Endodermal cell (in vitro differentiated cells): Measurements from ENCODE around the gene DEGS1. TPM values are rescaled to one million over a fixed set of nuclear protein-coding genes. Genes with fewer than 3 reads are reported as not detected.
A peak's percentile ranks its signal among the peaks of the same experiment; 100 is the strongest.

Experiments used
- DNase-seq: peaks from one replicate; pipeline ENCODE4 v3.0.0-alpha.2; 2017
- H3K27ac ChIP-seq: 2 replicates; pipeline ENCODE4 v1.5.1; 2013; ENCODE audit warnings: mild to moderate bottlenecking, low read depth, low read length, moderate library complexity
- H3K27me3 ChIP-seq: 2 replicates; pipeline ENCODE4 v1.6.1; 2013; ENCODE audit warnings: mild to moderate bottlenecking, low read length, moderate library complexity; ENCODE audit not compliant: insufficient read depth, control insufficient read depth, poor library complexity, severe bottlenecking
- H3K36me3 ChIP-seq: 2 replicates; pipeline ENCODE4 v1.7.0; 2013; ENCODE audit warnings: mild to moderate bottlenecking, low read length, moderate library complexity; ENCODE audit not compliant: control insufficient read depth, insufficient read depth
- H3K4me1 ChIP-seq: one replicate; pipeline ENCODE4 v1.7.0; 2013; ENCODE audit warnings: low read length; ENCODE audit not compliant: control insufficient read depth, insufficient read depth
- H3K4me3 ChIP-seq: 2 replicates; pipeline ENCODE4 v1.5.1; 2013; ENCODE audit warnings: mild to moderate bottlenecking, low read length, moderate library complexity
- H3K9ac ChIP-seq: 2 replicates; pipeline ENCODE4 v1.6.1; 2013; ENCODE audit warnings: mild to moderate bottlenecking, low read length, moderate library complexity; ENCODE audit not compliant: poor library complexity, severe bottlenecking; ENCODE audit errors: extremely low read depth
- H3K9me3 ChIP-seq: 2 replicates; pipeline ENCODE4 v1.6.1; 2013; ENCODE audit warnings: mild to moderate bottlenecking, low read length, moderate library complexity; ENCODE audit not compliant: control insufficient read depth
- H3K27ac Mint-ChIP-seq: 2 replicates; pipeline ENCODE4 v1.8.0; 2020; ENCODE audit warnings: mixed read lengths
- H3K27me3 Mint-ChIP-seq: 2 replicates; pipeline ENCODE4 v1.8.0; 2021; ENCODE audit warnings: mild to moderate bottlenecking, mixed read lengths; ENCODE audit not compliant: insufficient read depth
- H3K36me3 Mint-ChIP-seq: 2 replicates; pipeline ENCODE4 v1.8.0; 2020; ENCODE audit warnings: low read depth, mixed read lengths
- H3K4me1 Mint-ChIP-seq: 2 replicates; pipeline ENCODE4 v1.8.0; 2020; ENCODE audit warnings: mixed read lengths
- H3K4me3 Mint-ChIP-seq: 2 replicates; pipeline ENCODE4 v1.8.0; 2020; ENCODE audit warnings: mild to moderate bottlenecking, moderate library complexity, mixed read lengths
- H3K9me3 Mint-ChIP-seq: 2 replicates; pipeline ENCODE4 v1.8.0; 2020; ENCODE audit warnings: mild to moderate bottlenecking, mixed read lengths
- CTCF ChIP-seq: fragments of 200-600 bp; sonication (generic); conservative IDR thresholded peaks from 2 replicates; pipeline ENCODE4 v1.5.0; 2021; ENCODE audit warnings: antibody characterized with exemption, mild to moderate bottlenecking
- WGBS, 2 experiments: methylation state at CpG; one replicate each; pipeline versions ENCODE4 v1.1.5 to v1.1.7; 2013; ENCODE audit warnings: missing lambda C conversion rate in 2 of 2, mixed read lengths in 1 of 2; ENCODE audit not compliant: insufficient coverage in 1 of 2, insufficient read length in 1 of 2; 5-methylcytosine and 5-hydroxymethylcytosine counted together
- total RNA-seq, 2 donors: library from RNA; stranded (reverse); fragmentation: NEBNext Ultra II Directional in 1 of 2; extraction: Animal tissue kit (Norgen Biotek cat#: 25700) in 1 of 2; gene quantifications; 2 replicates in 1 of 2; 3 replicates in 1 of 2; pipeline ENCODE4 v1.2.1, GENCODE V29; 2021

Gene DEGS1
- total RNA-seq, 2 donors from 2014 or later: 25.0 to 28.9 TPM

DNA sequence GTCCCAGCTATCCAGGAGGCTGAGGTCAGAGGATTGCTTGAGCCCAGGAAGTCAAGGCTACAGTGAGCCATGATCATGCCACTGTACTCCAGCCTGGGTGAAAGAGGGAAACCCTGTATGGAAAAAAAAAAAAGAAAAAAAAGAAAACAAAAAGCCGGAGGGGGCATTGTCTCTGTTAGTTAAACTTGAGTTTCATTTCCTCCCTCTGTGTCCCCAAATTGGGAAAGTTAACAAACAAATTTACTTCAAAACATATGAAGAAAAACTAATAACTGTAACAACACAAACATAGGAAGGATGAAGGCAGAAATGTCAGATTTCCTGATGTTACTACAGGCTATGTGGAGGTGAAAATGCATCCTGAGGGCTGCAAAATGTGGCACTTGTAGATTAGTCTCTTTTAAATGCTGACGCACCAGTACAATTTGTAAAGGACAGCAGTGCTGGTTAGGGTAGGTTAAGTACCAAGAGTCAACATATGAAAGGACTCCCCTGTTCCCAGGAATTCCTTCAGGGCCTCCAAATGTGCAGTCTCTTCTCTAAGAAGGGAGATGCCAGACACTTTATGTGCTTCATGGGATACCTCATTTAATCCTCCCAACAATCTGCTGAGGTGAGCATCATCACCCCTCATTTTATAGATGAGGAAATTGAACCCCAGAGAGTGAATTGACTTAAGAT is 52.9 kb downstream of the DEGS1 start:
- H3K36me3 ChIP-seq: peaks cover 60% of the 10 kb centered on the region
- peak; percentile 74 for DNase-seq
- Mint-ChIP-seq H3K4me1 (peaks cover 5% of the 10 kb centered on the region), H3K27ac (peak overlapping the region; percentile 53), H3K9me3 (no peaks in the 10 kb centered on the region), H3K27me3 (no peaks in the 10 kb centered on the region), H3K36me3 (peaks cover 54% of the 10 kb centered on the region), H3K4me3 (no peak overlapping the region)
- no peaks in the 10 kb centered on the region for H3K4me1 ChIP-seq
- no peak for TF ChIP-seq CTCF
- no peaks in the 10 kb centered on the region for H3K9me3 ChIP-seq
- WGBS, 2 experiments: 83 to 90% methylated on average over 1 to 2 of the region's 2 CpGs
- H3K27ac ChIP-seq: no peak overlapping the region
- H3K4me3 ChIP-seq: no peak overlapping the region
- H3K9ac ChIP-seq: no peak overlapping the region
- no peaks in the 10 kb centered on the region for H3K27me3 ChIP-seq

DNA sequence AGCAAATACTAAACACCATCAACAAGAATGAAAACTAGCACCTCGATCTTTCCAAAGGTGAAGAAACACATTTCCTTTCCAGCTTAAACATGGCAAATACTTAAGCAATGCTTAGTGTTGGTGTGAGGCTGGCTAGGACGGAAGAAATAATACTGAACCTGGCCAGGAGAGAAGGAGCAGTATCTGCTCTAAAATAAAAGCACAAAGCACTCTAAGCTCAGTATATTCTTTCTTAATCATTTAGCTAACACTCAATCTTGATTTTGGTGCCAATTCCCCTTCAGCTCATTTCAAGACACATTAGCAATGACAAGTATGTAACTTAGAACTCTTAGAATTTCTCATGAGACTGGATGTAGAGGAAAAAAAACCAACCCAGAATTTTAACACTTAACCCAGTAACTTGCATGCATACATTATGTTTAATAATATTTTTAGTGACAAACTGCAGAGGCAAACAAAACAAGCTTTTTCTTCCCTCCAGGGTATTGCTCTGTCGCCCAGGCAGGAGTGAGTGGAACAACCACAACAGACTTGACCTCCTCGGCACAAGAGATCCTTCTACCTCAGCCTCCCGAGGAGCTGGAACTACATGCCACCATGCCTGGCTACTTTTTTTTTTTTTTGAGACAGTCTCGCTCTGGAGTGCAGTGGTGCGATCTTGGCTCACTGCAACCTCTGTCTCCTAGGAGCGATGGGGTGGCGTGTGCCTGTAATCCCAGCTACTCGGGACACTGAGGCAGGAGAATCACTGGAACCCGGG is 54.3 kb downstream of the DEGS1 start:
- H3K9ac ChIP-seq: no peak overlapping the region
- no peak overlapping the region for H3K4me3 ChIP-seq
- no peaks in the 10 kb centered on the region for H3K4me1 ChIP-seq
- Mint-ChIP-seq H3K4me1 (peaks cover 5% of the 10 kb centered on the region), H3K27ac (no peak overlapping the region), H3K36me3 (peaks cover 49% of the 10 kb centered on the region), H3K9me3 (no peaks in the 10 kb centered on the region), H3K27me3 (no peaks in the 10 kb centered on the region), H3K4me3 (no peak overlapping the region)
- no peaks in the 10 kb centered on the region for H3K27me3 ChIP-seq
- peaks cover 55% of the 10 kb centered on the region for H3K36me3 ChIP-seq
- no peak for TF ChIP-seq CTCF
- WGBS, 2 experiments: 94 to 95% methylated on average over 9 to 11 of the region's 11 CpGs
- H3K27ac ChIP-seq: no peak overlapping the region
- H3K9me3 ChIP-seq: no peaks in the 10 kb centered on the region
- no peak for DNase-seq

DNA sequence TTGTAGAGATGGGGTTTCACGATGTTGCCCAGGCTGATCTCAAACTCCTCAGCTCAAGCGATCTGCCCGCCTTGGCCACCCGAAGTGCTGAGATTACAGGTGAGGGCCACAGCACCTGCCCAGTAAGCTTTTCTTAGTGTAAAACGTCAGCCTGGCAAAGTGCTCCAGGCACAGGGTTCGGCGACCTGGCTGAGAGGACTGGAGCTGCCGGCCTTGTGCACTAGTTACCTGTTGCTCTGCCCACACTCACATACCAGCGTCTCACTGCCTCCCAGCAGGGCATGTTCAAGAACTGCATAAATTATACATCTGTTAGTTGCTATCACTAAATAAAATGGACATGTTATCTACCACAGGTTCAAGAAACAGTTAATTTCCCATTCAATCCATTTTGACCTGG is 55.2 kb downstream of the DEGS1 start:
- DNase-seq: peak; percentile 52
- H3K4me1 Mint-ChIP-seq: peaks cover 5% of the 10 kb centered on the region
- Histone ChIP-seq H3K27ac (no peak overlapping the region), H3K9ac (no peak overlapping the region), H3K4me3 (no peak overlapping the region), H3K27me3 (no peaks in the 10 kb centered on the region), H3K36me3 (peaks cover 48% of the 10 kb centered on the region), H3K9me3 (no peaks in the 10 kb centered on the region), H3K4me1 (no peaks in the 10 kb centered on the region)
- 86 to 92% methylated on average over 6 to 9 of the region's 9 CpGs for WGBS, 2 experiments
- H3K27ac Mint-ChIP-seq: no peak overlapping the region
- H3K27me3 Mint-ChIP-seq: no peaks in the 10 kb centered on the region
- no peak for TF ChIP-seq CTCF
- peaks cover 46% of the 10 kb centered on the region for H3K36me3 Mint-ChIP-seq
- H3K4me3 Mint-ChIP-seq: no peak overlapping the region
- no peaks in the 10 kb centered on the region for H3K9me3 Mint-ChIP-seq
